Mesothelial cell of epicardium (in vitro differentiated cells): ENCODE data around the gene SPECC1L. TPM values are rescaled to one million over a fixed set of nuclear protein-coding genes. Genes with fewer than 3 reads are reported as not detected.

Experiments
- DNase-seq, 2 experiments: peaks; one replicate each; pipeline ENCODE4 v3.0.0; 2021; ENCODE audit warnings: low spot score in 2 of 2; ENCODE audit not compliant: unreplicated experiment in 2 of 2
- H3K27ac Mint-ChIP-seq: 2 replicates; pipeline ENCODE4 v1.8.0; 2021; ENCODE audit warnings: mixed read lengths
- H3K27me3 Mint-ChIP-seq: 2 replicates; pipeline ENCODE4 v1.8.0; 2021; ENCODE audit warnings: low read depth, mixed read lengths
- H3K36me3 Mint-ChIP-seq: 2 replicates; pipeline ENCODE4 v1.8.0; 2021; ENCODE audit warnings: mixed read lengths
- H3K4me1 Mint-ChIP-seq: 2 replicates; pipeline ENCODE4 v1.8.0; 2021; ENCODE audit warnings: mixed read lengths
- H3K4me3 Mint-ChIP-seq: 2 replicates; pipeline ENCODE4 v1.8.0; 2021; ENCODE audit warnings: mild to moderate bottlenecking, moderate library complexity, mixed read lengths
- H3K9me3 Mint-ChIP-seq: 2 replicates; pipeline ENCODE4 v1.8.0; 2021; ENCODE audit warnings: mixed read lengths
- CTCF ChIP-seq: fragments of 200-600 bp; sonication (generic); IDR thresholded peaks from one replicate; pipeline ENCODE4 v1.5.0; 2021; ENCODE audit warnings: antibody characterized with exemption; ENCODE audit not compliant: unreplicated experiment
- total RNA-seq: library from RNA; stranded (reverse); gene quantifications from 3 replicates; pipeline ENCODE4 v1.2.1, GENCODE V29; 2021

Gene SPECC1L
- total RNA-seq, 1 donor from 2014 or later = 88.0 TPM

DNA sequence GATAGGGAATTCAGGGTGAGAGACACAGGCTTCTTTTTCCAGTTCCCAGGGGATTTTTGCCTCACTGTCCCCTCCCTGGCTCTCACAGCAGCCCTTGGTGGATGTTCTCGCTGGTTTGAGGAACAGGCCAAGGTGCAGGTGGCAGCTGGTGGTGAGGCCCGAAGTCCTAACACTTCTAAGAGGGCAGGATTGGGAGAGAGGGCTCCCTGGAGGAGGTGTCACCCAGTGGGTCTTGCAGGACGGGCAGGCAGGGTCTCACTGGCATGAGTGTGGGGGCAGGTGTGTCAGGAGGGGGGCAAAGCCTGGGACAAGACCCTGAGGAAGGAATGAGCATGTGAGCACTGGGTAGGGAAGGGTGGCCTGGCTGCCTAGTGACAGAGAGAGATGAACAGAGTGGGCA is 165.9 kb downstream of the SPECC1L start:
- Mint-ChIP-seq H3K36me3 (peaks cover 5% of the 10 kb centered on the region), H3K27me3 (no peaks in the 10 kb centered on the region), H3K27ac (no peak overlapping the region), H3K4me3 (no peak overlapping the region), H3K4me1 (peaks cover 16% of the 10 kb centered on the region), H3K9me3 (no peaks in the 10 kb centered on the region)
- no peak for DNase-seq
- no peak for TF ChIP-seq CTCF

DNA sequence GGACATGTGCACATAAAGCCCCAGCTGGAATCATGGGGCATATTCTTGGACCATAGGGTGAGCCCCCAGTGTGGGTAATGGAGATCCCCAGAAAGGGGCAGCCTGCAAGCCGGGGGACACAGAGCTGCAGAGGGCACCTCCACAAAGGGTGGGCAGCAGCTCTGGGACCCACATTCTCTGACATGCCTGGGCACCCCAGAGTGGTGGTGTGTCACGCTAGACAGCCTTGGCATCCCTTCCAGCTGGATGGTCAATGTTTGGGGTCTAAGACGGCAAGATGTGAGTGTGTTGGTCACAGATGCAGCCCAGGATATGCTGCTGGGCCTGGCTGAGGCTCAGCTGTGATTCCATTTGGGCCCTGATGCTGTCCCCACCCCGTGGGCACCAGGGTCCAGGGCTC is 166.5 kb downstream of the SPECC1L start:
- TF ChIP-seq CTCF = no peak
- Mint-ChIP-seq H3K4me3 (no peak overlapping the region), H3K4me1 (peaks cover 10% of the 10 kb centered on the region), H3K36me3 (peaks cover 5% of the 10 kb centered on the region), H3K27me3 (no peaks in the 10 kb centered on the region), H3K27ac (no peak overlapping the region), H3K9me3 (no peaks in the 10 kb centered on the region)
- no peak for DNase-seq

GRCh38 chr22:24437741-24438328 is 167.2 kb downstream of the SPECC1L start:
- no peaks in the 10 kb centered on the region for H3K9me3 Mint-ChIP-seq
- no peak overlapping the region for H3K4me3 Mint-ChIP-seq
- no peaks in the 10 kb centered on the region for H3K27me3 Mint-ChIP-seq
- peaks cover 5% of the 10 kb centered on the region for H3K36me3 Mint-ChIP-seq
- no peak overlapping the region for H3K27ac Mint-ChIP-seq
- H3K4me1 Mint-ChIP-seq = peaks cover 3% of the 10 kb centered on the region
- no peak for DNase-seq
- no peak for TF ChIP-seq CTCF

- Mint-ChIP-seq H3K36me3 (peaks cover 5% of the 10 kb centered on the region), H3K27ac (no peak overlapping the region), H3K4me3 (no peak overlapping the region), H3K9me3 (no peaks in the 10 kb centered on the region), H3K4me1 (peaks cover 4% of the 10 kb centered on the region), H3K27me3 (no peaks in the 10 kb centered on the region)
- no peak for DNase-seq
- TF ChIP-seq CTCF = no peak
Measured at GRCh38 chr22:24440270-24440717, 169.7 kb downstream of the SPECC1L start.

- DNase-seq = no peak
- no peak overlapping the region for H3K27ac Mint-ChIP-seq
- no peaks in the 10 kb centered on the region for H3K9me3 Mint-ChIP-seq
- peaks cover 5% of the 10 kb centered on the region for H3K36me3 Mint-ChIP-seq
- no peak for TF ChIP-seq CTCF
- H3K4me1 Mint-ChIP-seq = peaks cover 8% of the 10 kb centered on the region
- no peak overlapping the region for H3K4me3 Mint-ChIP-seq
- H3K27me3 Mint-ChIP-seq = no peaks in the 10 kb centered on the region
Measured at GRCh38 chr22:24440718-24441405, 170.2 kb downstream of the SPECC1L start.
